Inflammatory macrophage treated with lipopolysaccharide for 4 hours (primary cell): ENCODE results near the gene MGAT5B.
"Not testable (repeated sequence)": the region's sequence is repeated elsewhere in the genome, so short reads cannot be mapped to it uniquely, and the experiment has no call there.

ENCODE experiments used
- DNase-seq: peaks from one replicate; pipeline ENCODE4 v3.0.0-alpha.2; 2020

MGAT5B gene

GRCh38 chr17:76868176-76868668, at the start of gene MGAT5B:
TSS of gene MGAT5B (plus strand) at chr17:76868404. CDS start at chr17:76869030, 626 bp downstream.
- DNase-seq = peak; percentile 78

DNA sequence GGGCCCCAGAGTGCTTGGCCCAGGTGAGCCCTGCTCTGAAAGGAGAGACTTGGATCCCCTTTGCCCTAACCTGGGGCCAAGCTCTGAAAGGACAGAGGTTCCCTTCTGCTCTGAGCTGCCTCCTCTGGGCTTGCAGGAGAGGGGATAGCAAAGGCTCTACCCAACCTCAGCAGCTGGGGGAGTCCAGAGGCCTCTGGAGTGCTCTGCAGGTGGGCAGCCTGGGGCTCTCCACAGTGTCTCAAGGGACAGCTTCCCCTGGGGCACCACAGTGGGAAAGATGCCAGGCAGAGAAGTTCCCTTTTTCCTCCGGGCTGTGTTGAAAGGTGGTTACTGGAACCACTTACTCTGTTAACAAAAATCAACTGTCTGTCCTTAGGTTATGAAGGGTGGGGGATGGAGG, 48.2 kb upstream of the MGAT5B start:
- no peak for DNase-seq

- DNase-seq = no peak
Observed at GRCh38 chr17:76820561-76820960, 47.6 kb upstream of the MGAT5B start.

DNA sequence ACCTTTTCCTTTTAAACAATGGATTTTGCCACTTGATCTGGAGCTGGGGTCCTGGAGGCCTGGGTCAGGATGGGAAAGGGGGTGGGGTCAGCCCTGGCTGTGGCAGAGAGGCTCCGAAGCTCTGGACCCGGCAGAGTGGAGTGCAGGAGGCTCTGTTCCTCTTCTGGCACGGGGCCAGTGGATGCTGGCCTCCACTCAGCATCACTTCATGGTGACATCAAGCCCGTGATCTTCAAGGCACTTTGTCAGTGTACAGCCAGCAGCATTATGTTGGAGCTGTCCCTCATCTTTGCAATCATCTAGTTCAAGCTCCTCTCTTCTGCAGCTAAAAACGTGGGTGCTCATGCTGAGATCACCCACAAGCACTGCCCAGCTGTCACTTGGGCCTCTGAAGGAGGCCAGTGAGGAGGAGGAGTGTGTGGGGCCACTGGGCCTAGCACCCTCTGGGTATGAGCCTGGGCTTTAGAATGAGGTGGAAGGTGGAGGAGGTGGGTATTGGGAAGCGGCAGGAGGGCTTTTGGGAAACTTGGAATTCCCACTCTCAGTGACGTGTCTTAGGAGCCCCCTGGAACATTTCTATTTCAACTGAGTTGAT, 45.9 kb upstream of the MGAT5B start:
- DNase-seq = no peak

DNA sequence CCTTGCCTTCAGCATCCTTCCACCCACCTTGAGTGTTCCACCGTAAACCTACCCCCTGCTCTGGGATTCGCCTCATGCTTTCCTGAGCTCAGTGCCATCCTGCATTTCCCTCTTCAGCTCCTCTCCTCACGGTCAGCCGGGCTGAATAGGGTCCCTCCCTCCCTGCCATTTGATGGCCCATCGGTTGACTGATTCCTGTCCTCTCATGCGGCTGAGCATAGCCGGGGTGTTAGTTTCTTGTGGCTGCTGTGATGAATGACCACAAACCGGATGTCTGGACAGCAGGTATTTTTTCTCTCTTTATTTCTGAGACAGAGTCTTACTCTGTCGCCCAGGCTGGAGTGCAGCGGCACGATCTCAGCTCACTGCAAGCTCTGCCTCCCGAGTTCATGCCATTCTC, 44.1 kb upstream of the MGAT5B start:
- DNase-seq = no peak

DNA sequence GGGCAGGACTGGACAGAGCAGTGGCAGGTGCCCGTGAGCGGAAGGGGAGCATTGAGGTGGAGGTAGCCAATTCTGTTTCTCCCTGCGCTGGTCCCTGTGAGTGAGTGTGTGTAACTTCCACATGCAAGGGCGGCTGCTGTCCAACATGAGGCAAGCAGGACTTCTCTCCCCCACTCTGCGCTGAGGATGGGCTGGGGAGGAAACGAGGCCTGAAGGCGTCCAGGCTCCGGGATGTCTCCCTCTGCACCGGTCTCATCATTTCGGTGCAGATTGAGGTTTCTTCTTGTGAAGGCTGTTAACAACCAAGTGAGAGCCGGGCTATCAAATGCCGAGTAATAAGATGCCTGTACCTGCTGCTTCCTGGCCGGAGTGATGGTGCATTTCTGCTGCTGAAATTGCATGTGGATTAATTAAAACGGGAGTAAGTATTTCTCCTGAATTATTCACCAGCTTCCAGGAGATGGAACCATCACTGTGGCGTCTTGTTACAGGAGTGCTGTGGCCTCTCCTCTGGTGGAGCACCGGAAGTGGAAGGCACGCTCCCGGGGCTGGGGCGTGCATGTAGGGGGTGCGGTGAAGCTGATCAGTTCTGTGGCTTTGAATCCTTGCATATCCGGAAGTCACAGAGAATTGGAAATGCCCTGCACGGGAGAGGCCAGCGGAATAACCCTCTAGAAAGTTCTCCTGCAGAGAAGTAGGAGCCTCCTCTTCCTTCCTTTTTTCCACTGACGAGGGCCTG, 41.7 kb upstream of the MGAT5B start:
- DNase-seq = no peak

- DNase-seq = no peak
Observed at GRCh38 chr17:76827736-76828135, 40.5 kb upstream of the MGAT5B start.

GRCh38 chr17:76830987-76831715, 37.1 kb upstream of the MGAT5B start:
- DNase-seq = no peak

DNA sequence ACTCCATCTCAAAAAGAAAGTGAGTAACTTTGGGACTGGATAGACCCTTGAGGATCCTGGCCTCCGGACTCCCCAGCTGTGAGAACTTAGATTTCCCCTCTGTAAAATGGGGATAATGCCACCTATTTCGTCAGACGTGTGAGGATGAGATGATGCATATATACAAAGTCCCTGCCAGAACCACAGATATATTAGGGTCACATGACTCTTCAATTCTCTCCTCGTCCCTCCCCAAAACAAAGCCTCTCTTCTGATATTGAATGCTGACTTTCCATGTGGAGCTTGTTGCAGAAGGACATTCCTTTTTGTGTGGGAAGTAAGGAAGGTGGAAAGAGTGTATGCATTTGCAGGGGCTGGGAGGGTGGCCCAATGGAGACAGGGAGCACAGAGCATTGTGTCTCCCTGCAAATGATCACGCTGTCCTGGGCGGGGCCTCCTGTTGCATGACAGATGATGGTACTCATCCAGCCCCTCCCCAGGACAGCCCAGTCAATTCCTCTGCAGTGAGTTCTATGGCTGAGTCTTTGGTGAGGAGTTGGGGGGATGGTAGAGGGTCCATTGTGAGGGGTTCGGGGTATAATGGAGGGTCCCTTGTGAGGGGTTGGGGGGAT, 35.1 kb upstream of the MGAT5B start:
- DNase-seq = no peak

- DNase-seq = no peak
Observed at GRCh38 chr17:76833747-76834146, 34.5 kb upstream of the MGAT5B start.

DNA sequence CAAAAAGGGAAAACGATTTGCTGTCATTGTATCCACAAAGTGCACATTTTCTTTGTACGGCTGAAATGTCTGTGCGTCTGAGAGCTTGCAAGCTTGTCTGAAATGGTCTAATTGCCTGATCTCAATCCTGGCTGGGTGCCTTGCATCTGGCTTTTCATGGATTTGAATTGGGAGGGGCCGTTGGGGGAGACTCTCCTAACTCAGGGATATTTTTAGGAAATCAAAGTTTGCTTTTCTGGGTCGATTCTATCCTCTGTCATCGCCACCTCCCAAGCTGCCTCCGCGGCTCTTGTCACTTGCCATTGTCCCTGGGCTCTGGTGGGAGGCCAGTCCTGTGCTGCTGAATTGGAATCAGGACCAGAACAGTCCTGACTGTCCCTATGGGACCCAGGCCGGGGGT, 33.3 kb upstream of the MGAT5B start:
- DNase-seq = no peak

GRCh38 chr17:76840443-76840767, 27.8 kb upstream of the MGAT5B start:
- DNase-seq = no peak

- no peak for DNase-seq
Observed at GRCh38 chr17:76840884-76841775, 27.1 kb upstream of the MGAT5B start.

DNA sequence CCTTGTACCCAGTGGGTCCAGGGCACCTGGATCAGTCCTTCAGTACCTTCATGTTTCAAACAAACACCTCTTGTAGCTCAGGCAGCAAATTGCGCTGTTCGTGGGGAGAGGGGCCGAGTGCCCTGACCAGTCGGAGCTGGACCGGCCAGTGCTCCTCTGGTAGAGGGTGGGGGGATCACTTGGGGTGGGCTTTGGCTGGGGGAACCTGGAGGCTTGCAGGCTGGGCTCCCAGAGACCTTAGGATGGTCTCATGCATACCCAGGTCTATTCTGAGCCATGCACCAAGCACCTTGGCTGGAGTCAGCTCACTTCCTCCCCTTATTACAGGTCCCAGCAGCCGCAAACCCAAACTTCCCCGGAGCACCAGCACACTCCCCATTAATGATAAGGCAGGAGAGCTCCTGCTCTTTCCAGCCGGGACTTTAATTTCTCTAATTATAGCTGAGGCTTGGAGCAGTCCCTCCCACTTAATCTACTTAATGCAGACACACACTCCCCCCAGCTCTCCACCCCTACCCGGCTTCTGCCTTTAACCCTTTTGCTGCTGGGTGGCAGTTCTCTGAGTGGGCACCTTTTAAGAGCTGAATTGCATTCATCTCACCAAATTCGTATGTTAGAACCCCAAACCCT, 26.3 kb upstream of the MGAT5B start:
- DNase-seq = no peak

DNA sequence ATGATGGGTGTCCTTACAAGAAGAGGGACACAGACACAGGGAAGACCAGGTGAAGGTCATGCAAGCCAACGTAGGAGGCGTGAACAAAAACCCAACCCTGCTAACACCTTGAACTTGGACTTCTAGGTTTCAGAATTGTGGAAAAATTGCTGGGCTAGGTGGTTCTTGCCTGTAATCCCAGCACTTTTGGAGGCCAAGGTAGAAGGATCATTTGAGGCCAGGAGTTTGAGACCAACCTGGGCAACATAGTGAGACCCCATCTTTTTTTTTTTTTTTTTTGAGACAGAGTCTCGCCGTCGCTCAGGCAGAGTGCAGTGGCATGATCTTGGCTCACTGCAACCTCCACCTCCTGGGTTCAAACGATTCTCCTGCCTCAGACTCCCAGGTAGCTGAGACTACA, 25.1 kb upstream of the MGAT5B start:
- not testable (repeated sequence) for DNase-seq

GRCh38 chr17:76843703-76844484, 24.3 kb upstream of the MGAT5B start:
- DNase-seq = no peak

DNA sequence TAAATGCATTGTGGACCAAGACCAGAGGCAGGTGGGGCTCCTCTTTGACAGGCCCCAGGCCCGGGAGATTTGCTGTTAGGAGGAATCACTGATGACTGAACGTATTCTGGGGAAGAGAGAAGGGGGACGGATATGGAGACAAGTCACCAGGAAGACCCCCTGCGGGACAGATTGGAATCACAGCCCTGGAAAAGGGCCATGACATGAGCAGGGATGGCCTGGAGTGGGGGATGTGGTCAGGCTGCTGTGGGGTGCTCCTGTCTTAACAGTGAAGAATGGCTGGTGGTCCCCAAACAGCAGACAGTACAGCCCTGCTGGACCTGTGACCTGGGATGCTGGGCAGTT, 23.7 kb upstream of the MGAT5B start:
- DNase-seq = no peak

DNA sequence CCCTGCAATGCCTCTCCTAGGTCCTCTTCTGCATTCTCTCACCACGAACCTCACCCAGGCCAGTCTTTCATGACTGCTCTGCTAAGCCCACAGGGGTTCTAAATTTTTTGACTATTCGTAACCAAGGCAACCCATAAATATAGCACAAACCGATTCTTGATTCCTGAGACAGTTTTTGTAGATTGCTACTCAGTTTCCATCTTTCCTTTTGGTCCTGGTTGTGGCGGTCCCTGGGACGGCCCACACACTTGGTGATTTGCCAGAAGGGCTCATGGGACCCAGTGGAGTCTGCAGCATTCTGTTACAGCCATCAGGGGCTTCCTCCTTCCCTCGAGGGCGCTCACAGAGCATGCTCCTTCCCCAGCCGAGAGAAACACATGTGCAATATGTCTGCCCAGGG, 23.4 kb upstream of the MGAT5B start:
- DNase-seq = no peak

- no peak for DNase-seq
Observed at GRCh38 chr17:76845541-76846017, 22.6 kb upstream of the MGAT5B start.

DNA sequence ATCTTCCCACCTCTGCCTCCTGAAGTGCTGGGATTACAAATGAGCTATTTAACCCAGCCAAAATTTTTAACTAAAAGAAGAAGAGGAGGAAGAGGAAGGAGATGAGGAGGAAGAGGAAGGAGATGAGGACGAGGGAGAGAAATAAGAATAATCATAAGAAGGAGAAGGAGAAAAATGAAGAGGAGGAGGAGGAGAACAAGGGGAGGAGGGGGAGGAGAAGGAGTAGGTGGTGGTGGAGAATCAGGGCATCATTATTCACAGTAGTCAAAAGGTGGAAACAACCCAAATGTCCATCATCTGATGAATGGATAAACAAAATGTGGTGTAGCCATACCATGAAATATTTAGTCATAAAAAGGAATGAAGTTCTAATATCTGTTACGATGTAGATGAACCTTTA, 21.2 kb upstream of the MGAT5B start:
- no peak for DNase-seq

- no peak for DNase-seq
Observed at GRCh38 chr17:76848670-76849069, 19.5 kb upstream of the MGAT5B start.
